SW480 (cell line): Measurements from ENCODE around the gene PPP1R7.

Source experiments
- DNase-seq: peaks from one replicate; pipeline ENCODE4 v3.0.0-alpha.2; 2016; ENCODE audit warnings: low spot score

Gene PPP1R7

GRCh38 chr2:241197947-241198346 lies 47.7 kb downstream of the PPP1R7 start:
- no peak for DNase-seq

- DNase-seq = no peak
These were observed 48.4 kb downstream of the PPP1R7 start for GRCh38 chr2:241198381-241199279.

GRCh38 chr2:241199286-241199685 lies 49.0 kb downstream of the PPP1R7 start:
- no peak for DNase-seq

DNA sequence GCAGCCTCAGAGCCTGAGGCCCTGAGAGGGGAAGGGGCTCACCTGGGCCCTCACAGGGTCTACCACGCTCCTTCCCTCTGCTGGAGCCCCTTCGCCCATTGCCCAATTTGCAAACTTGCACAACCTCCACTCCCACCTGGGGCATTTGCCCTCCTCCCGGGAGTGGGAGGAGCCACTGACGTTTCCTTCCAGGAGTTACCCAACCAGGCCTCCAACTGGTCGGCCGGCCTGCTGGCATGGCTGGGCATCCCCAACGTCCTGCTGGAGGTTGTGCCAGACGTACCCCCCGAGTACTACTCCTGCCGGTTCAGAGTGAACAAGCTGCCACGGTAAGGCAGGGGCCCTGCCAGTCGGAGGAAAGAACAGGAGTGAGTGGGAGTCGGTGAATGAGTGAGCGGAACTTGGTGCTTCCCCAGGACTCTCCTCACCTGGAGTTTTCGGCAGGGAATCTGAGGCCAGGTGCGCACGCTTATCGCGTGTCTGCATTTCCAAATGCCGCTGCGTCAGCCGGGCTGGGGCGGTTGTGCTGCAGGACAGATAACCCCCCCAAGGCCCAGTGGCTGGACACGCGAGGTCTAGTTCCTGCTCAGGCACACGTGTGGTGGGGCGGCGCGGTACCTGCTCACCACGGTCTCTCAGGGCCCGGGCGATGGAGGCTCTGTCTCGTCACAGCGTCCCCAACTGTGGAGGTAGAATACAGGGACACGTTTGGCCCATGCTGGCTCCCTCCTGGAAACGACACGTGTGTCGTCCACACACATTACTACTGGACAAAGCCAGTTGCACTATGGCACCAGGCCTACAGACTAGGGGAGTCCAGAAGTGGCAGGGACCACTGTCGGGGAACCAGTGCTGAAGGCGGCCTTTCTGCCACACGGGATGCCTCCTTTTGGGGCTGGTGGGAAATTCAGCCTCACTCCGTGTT lies 49.9 kb downstream of the PPP1R7 start:
- no peak for DNase-seq

GRCh38 chr2:241200822-241201395 lies 50.6 kb downstream of the PPP1R7 start:
- no peak for DNase-seq

DNA sequence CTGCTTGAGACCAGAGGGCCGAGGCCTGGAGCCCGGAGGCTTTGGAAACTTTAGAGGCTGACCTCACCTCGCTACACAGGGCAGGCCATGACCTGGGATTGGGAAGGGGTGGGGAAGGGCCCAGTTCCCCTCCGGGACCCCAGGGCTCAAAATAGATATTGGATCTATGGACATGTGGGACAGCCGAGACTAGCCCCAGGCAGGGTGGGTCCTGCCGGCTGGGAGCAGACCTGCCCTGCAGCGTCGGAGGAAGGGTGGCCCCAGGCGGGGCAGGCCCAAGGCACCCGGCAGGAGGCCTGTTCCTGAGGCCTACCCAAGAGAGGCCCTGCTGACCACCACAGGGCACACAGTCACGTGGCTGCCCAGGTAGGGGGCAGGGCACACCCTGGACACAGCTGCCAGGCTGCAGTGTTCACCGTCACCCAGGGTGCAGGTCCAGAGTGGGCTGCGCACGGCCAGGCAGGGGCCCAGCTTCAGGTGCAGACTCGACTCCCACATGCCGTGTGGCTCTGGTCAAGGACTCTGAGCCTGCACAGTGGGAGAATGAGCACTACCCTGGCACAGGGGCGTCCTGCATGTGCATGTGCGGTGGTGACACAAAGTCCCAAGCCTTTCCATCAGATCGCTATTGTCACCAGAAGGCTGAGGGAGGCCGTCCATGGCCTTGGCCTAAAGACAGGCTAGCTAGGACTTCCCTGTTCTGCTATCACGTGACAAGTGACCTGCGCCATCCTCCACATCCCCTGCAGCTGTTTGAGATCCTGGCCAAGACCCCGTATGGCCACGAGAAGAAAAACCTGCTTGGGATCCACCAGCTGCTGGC lies 51.4 kb downstream of the PPP1R7 start:
- no peak for DNase-seq

DNA sequence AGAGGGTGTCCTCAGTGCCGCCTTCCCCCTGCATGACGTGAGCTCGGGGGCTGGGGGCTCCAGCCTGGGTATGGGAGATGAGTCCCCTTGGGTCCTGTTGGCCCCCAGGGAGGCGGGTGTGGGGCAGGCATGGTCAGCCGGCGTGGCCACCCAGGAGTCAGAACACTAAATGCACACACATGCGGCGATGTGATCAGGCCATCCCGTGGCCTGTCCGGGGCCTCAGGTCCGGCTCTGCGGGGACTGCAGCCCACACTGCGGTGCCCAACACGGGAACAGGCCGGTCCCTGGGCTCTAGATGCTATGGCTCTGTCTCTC lies 52.0 kb downstream of the PPP1R7 start:
- DNase-seq = no peak

DNA sequence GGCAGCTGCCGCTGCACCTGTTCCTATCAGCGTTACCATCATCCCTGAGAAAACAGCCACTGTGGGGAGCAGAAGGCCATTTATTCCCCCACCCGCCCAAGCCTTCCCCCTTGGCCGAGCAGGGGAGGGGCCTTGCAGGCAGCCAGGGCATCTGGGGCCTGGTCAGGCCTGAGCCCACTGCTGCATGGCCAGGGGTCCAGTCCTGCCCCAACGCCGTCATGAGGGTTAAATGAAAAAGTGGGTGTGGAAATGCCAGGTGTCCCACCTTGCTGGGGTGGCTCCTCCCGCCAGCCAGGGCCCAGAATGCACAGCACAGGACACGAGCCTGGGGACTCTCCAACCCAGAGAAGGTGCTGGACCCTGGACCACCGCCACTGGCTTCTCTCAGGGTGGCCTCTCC lies 52.4 kb downstream of the PPP1R7 start:
- no peak for DNase-seq

GRCh38 chr2:241203218-241204009 lies 53.1 kb downstream of the PPP1R7 start:
- DNase-seq = no peak

DNA sequence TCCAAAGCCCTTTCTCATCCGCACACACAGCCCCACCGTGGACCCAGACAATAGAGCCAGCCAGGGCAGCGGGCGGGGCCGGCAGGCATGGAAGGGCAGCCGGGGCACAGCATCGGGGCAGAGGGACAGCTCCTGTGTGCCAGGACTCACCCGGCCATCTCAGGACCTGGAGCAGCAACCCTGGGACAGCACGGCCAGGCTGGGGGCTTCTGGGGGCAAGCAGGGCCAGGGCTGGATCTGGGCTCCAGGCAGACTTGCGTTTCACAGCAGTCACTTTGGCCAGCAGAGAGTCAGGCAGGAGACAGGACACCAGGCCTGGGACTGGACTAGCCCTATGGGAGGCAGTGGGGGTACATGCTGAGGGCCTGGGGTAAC lies 53.7 kb downstream of the PPP1R7 start:
- DNase-seq = no peak

- no peak for DNase-seq
These were observed 54.2 kb downstream of the PPP1R7 start for GRCh38 chr2:241204490-241204889.

- no peak for DNase-seq
These were observed 54.8 kb downstream of the PPP1R7 start for GRCh38 chr2:241205086-241205485.

- DNase-seq = no peak
These were observed 56.9 kb downstream of the PPP1R7 start for GRCh38 chr2:241207151-241207550.

- no peak for DNase-seq
These were observed 57.4 kb downstream of the PPP1R7 start for GRCh38 chr2:241207641-241208040.

GRCh38 chr2:241208058-241208457 lies 57.8 kb downstream of the PPP1R7 start:
- no peak for DNase-seq

- DNase-seq = no peak
These were observed 59.0 kb downstream of the PPP1R7 start for GRCh38 chr2:241209271-241209670.

GRCh38 chr2:241211276-241211675 lies 61.0 kb downstream of the PPP1R7 start:
- no peak for DNase-seq

- no peak for DNase-seq
These were observed 62.8 kb downstream of the PPP1R7 start for GRCh38 chr2:241213041-241213440.

GRCh38 chr2:241213567-241213966 lies 63.3 kb downstream of the PPP1R7 start:
- DNase-seq = no peak

- DNase-seq = no peak
These were observed 63.9 kb downstream of the PPP1R7 start for GRCh38 chr2:241214209-241214608.

- DNase-seq = no peak
These were observed 64.5 kb downstream of the PPP1R7 start for GRCh38 chr2:241214766-241215165.
